ENCODE results near the gene F13B. TPM values are rescaled to one million over a fixed set of nuclear protein-coding genes. Genes with fewer than 3 reads are reported as not detected.
"Not testable (repeated sequence)": the region's sequence is repeated elsewhere in the genome, so short reads cannot be mapped to it uniquely, and the experiment has no call there.

The F13B gene, protein sequence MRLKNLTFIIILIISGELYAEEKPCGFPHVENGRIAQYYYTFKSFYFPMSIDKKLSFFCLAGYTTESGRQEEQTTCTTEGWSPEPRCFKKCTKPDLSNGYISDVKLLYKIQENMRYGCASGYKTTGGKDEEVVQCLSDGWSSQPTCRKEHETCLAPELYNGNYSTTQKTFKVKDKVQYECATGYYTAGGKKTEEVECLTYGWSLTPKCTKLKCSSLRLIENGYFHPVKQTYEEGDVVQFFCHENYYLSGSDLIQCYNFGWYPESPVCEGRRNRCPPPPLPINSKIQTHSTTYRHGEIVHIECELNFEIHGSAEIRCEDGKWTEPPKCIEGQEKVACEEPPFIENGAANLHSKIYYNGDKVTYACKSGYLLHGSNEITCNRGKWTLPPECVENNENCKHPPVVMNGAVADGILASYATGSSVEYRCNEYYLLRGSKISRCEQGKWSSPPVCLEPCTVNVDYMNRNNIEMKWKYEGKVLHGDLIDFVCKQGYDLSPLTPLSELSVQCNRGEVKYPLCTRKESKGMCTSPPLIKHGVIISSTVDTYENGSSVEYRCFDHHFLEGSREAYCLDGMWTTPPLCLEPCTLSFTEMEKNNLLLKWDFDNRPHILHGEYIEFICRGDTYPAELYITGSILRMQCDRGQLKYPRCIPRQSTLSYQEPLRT
- total RNA-seq, result not detected

DNA sequence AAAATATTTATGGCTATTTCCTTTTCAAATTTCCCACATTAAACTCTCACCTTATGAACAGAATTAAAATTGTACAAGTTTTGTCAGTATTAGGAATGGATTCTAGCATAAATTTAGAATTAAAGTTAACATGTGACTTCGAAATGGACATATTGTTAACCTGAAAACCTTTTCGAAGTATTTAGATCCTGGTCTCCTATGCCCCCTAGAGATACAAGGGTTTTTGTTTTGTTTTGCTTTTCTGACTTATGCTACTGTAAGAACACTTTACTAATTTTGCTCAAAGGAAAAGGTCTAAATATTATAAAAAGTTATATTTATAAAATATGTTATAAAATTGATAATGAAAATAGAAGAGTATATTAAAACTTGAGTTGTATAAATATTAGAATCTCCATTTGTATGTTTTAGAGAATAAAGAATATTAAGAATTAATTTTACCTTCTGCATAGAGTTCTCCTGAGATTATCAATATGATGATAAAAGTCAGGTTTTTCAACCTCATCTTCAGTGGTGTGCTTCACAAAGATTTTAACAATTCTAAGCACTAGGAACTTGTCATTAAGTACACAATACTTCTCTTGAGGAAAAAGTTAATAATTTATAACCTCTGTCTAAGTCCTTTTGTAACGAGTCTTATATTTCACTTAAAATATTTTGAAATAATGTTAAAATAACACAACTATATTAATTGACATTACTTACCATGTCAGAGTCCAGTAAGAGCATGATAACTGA is at the start of gene F13B:
TSS of gene F13B (minus strand) at position 542 of the 738 bp plus-strand sequence. CDS start at position 505, 37 bp downstream.
- no peak for DNase-seq

DNA sequence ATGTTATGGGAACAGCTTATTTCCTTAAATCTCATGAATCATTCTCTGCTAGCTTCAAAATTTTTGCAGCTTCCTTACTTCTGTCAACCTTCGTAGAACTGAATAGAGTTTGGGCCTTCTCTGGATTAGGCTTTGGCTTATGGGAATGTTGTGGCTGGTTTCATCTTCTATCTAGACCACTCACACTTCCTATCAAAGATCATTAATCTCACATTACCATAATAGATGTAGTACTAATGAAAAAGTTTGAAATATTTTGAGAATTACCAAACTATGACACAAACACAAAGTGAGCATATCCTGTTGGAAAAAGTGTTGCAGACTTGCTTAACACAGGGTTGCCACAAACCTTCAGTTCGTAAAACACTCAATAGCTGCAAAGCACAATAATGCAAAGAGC is 49.1 kb upstream of the F13B start:
- no peak for DNase-seq

DNA sequence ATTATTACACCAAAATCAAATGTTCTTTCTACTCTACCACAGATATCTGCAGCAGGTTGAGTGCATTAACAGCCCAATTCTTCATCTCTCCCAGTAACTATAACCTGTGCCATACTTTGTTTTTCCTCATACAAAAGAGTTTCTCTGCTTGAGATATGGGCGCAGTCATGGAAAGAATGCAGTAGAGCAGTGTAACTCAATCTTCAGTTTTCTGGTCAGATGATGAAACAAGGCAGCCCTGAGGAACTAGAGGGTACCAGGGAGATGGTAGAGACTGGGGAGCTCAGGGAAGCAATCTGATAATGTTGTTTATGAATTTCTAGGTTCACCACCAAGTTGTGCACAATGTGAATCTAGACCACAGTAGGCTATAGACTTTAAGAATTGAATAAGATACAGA is 39.8 kb upstream of the F13B start:
- no peak for DNase-seq

- no peak for DNase-seq
These were observed 36.2 kb upstream of the F13B start for GRCh38 chr1:197103300-197103699.

DNA sequence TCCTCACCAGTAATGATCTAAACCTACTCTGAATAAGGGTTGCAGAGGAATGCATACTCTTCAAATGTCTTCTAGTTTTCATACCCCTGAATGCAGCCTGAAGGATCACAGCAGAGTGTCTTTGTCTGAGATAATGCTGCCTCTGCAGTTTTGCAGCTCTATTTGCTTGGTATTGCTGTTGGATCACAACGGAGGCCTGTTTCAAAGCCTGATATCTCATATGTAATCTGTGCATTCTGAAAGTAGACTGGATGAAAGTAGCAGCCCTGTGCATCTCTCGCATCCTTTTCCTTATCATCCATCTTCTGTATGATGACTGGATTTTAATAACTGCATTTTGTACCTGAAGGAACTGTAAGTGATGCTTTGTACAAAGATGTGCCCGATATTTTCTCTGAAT is 34.9 kb upstream of the F13B start:
- no peak for DNase-seq

DNA sequence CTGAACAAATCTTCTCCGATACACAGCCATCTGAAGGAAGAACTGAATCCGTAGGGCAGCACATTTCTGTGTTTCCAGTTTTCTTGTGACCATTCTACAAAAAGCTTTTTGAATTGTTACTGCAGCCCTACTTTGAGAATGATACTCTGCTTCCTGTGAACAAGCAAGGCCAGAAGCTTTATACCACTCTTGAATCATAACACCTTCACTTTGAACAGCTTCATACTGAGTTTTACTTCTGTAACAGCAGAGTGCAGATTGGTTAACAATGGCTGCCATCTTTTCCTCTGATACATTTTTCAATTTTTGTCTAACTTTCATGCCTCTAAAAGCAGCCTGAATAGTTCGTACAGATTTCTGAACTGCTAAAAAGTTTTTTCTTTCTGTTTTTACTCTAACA is 33.6 kb upstream of the F13B start:
- DNase-seq, result no peak

DNA sequence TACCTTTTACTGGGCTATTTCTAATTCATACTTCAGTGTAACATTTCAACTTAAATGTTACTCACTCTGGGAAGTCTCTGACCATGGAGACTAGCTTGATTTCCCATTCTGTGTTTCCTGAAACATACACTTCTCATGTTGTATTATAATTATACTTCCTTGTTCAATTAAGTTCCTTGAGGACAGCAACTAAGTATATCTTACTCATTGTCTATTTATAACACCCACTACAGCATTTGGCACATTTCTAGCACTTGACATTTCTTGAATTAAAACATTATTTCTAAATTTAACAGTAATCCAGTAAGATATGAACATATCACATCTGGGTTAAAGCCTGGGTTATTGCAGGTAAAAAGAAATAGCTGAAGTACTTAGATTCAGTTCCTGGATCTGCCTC is 32.4 kb upstream of the F13B start:
- no peak for DNase-seq

- DNase-seq, result not testable (repeated sequence)
These were observed 29.9 kb upstream of the F13B start for GRCh38 chr1:197096971-197097370.

DNA sequence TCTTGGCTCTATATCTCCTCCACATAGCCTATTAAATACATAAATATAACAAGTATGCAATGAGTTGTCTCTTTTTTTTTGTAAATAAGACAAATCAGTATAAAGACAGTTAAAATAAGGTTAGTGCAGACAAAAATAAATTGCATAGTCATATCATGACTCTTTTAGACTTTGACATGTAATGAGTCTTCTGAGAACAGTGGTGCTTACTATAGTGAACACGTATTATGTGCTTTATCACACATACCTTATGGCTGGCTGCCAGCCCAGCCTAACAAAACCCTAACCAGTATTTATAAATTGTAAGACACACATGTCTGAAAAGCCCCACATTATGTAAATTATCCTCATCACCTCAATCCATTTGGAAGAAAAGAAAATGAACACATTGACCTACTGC is 29.1 kb upstream of the F13B start:
- DNase-seq, result no peak

- no peak for DNase-seq
These were observed 26.3 kb upstream of the F13B start for GRCh38 chr1:197093226-197093885.

- no peak for DNase-seq
These were observed 25.5 kb upstream of the F13B start for GRCh38 chr1:197092491-197093023.

- DNase-seq, result no peak
These were observed 16.4 kb upstream of the F13B start for GRCh38 chr1:197083474-197083873.

DNA sequence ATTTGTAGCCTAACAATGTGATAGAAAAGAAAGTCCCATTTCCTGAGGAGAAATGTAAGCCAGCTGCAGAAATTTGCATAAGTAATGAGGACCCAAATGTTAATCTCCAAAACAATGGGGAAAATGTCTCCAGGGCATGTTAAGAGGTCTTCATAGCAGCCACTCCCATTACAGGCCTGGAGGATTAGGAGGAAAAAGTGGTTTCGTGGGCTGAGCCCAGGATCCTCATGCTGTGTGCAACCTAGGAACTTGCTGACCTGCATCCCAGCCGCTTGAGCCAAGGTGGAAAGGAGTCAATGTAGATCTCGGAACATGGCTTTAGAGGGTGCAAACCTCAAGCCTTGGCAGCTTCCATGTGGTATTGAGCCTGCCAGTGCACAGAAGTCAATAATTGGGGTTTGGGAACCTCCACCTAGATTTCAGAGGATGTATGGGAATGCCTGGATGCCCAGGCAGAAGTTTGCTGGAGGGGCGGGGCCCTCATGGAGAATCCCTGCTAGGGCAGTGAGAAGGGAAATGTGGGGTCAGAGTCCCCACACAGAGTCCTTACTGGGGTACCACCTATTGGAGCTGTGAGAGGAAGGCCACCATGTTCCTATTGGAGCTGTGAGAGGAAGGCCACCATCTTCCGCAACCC is 14.2 kb upstream of the F13B start:
- no peak for DNase-seq

GRCh38 chr1:197080323-197080722 is 13.3 kb upstream of the F13B start:
- DNase-seq, result no peak

DNA sequence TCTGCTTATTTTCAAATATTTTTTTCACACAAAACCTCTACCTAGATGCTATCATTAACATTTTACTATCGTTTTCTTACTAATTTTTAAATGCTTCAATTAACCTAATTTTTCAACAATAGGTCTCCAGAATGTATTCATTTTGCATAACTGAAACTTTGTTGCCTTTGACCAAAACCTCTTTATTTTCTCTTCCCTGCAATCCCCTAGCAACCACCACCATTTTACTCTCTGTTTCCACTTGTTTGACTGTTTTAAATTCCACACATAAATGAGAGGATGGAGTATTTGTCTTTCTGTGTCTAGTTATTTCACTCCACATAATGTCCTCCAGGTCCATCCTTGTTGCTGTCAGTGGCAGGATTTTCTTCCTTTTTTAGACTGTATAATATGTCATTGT is 9.5 kb upstream of the F13B start:
- no peak for DNase-seq

GRCh38 chr1:197073978-197074377 is 6.9 kb upstream of the F13B start:
- no peak for DNase-seq

GRCh38 chr1:197067457-197067818 is 378 bp upstream of the F13B start:
- no peak for DNase-seq

GRCh38 chr1:197066277-197066676 is 783 bp downstream of the F13B start:
- no peak for DNase-seq

DNA sequence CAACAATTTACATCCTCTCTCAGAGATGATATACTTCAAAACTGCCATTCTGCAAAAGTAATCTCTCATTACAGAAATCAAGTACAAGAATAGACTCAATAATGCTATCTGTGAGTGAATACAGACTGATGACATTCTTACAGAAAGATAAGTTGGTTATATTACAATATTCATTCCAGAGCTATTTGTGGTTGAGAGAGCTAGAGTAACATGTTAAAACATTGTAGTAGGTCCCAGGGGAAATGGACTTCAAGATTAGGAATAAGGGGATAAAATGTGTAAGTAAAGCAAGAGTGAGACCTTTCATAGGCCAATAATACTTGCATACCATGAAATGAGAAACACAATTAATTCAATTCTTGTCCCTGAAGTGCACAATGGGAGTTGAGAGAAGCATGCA is 1.5 kb downstream of the F13B start:
- DNase-seq, result no peak

- DNase-seq, result no peak
These were observed 3.8 kb downstream of the F13B start for GRCh38 chr1:197063212-197063611.

DNA sequence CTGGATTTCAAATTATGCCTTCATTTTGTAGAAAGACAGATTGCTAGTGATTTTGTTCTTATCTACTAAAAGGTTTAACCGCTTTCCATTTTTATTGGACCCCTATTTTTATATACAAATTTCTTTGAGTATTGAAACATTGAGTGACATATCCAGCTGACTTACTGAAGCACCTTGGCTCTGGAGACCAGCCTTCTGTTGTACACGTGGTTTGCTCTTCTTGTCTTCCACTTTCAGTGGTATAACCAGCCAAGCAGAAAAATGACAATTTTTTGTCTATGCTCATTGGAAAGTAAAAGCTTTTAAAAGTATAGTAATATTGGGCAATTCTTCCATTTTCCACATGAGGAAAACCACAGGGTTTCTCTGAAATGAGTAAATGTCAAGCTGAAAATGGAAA is 4.4 kb downstream of the F13B start:
- DNase-seq, result no peak

DNA sequence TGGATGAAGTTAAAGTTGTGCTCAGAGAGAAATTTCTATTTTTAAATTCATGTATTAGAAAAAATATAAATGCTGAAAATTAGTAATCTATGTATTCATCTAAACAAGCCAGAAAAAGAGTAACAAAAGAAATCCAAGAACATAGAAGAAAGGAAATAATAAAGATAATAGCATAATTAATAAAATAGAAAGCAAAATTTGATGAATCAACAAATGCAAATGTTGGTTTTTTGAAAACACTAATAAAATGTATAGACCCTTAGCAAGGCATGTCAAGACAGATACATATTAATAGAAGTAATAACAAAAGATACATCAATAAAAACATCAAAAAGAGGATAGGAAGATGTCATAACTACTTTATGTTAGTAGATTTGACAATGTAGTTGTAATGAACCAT is 18.0 kb downstream of the F13B start:
- DNase-seq, result no peak

Data from occipital lobe (tissue), 2 donors.